ENCODE measurements around the gene HSPE1.

The HSPE1 gene

GRCh38 chr2:197500503-197501131 is 438 bp downstream of the HSPE1 start:
- Histone ChIP-seq H3K56ac (ENCODE audit: low read length) (peak overlapping the region; percentile 99), H3K79me2 (ENCODE audit: control insufficient read depth, insufficient read depth, low read length) (peaks cover 69% of the 10 kb centered on the region), H2AK5ac (ENCODE audit: low read length) (peak overlapping the region; percentile 83), H3K4me3 (ENCODE audit: low read length) (peak overlapping the region; percentile 98), H3K9ac (ENCODE audit: low read length) (peak overlapping the region; percentile 99), H3K27me3 (ENCODE audit: insufficient read depth, low read length, poor library complexity) (no peaks in the 10 kb centered on the region), H3K36me3 (ENCODE audit: control insufficient read depth, insufficient read depth, low read length) (peaks cover 3% of the 10 kb centered on the region), H3K27ac (ENCODE audit: low read depth, low read length) (peak overlapping the region; percentile 96), H2BK5ac (ENCODE audit: low read length) (peak overlapping the region; percentile 65), H3K4ac (ENCODE audit: low read depth, low read length) (peak overlapping the region; percentile 92), H3K79me1 (ENCODE audit: low read length) (peaks cover 5% of the 10 kb centered on the region), H2BK15ac (replicated peaks; ENCODE audit: low read depth) (no peak overlapping the region), H4K8ac (ENCODE audit: low read depth, low read length) (peak overlapping the region; percentile 58), H3K4me1 (ENCODE audit: control insufficient read depth, low read depth, low read length) (peaks cover 2% of the 10 kb centered on the region), H2BK120ac (ENCODE audit: low read depth, low read length) (peak overlapping the region; percentile 23), H3K23ac (ENCODE audit: low read length) (peak overlapping the region; percentile 25), H3K18ac (ENCODE audit: low read length) (peak overlapping the region; percentile 95), H3K4me2 (ENCODE audit: low read length) (peak overlapping the region; percentile 45), H4K5ac (ENCODE audit: low read length) (no peak overlapping the region)
- no peak for DNase-seq
- WGBS (ENCODE audit: extremely low coverage, insufficient coverage, low lambda C conversion rate) = no CpG with 5 or more reads among the region's 30 CpGs

- H3K4me1 ChIP-seq (ENCODE audit: control insufficient read depth, low read depth, low read length) = peaks cover 2% of the 10 kb centered on the region
- H3K4me3 ChIP-seq (ENCODE audit: low read length) = peak overlapping the region; percentile 6
- no peak overlapping the region for H2BK120ac ChIP-seq (ENCODE audit: low read depth, low read length)
- no peak overlapping the region for H2AK5ac ChIP-seq (ENCODE audit: low read length)
- no peaks in the 10 kb centered on the region for H3K36me3 ChIP-seq (ENCODE audit: control insufficient read depth, insufficient read depth, low read length)
- no peaks in the 10 kb centered on the region for H3K27me3 ChIP-seq (ENCODE audit: insufficient read depth, low read length, poor library complexity)
- H3K9ac ChIP-seq (ENCODE audit: low read length) = peak overlapping the region; percentile 38
- H4K8ac ChIP-seq (ENCODE audit: low read depth, low read length) = no peak overlapping the region
- DNase-seq = no peak
- peak overlapping the region; percentile 58 for H3K56ac ChIP-seq (ENCODE audit: low read length)
- H3K79me1 ChIP-seq (ENCODE audit: low read length) = peaks cover 5% of the 10 kb centered on the region
- H3K79me2 ChIP-seq (ENCODE audit: control insufficient read depth, insufficient read depth, low read length) = peaks cover 53% of the 10 kb centered on the region
- no peak overlapping the region for H3K18ac ChIP-seq (ENCODE audit: low read length)
- no peak overlapping the region for H3K23ac ChIP-seq (ENCODE audit: low read length)
- H3K4ac ChIP-seq (ENCODE audit: low read depth, low read length) = no peak overlapping the region
- H2BK5ac ChIP-seq (ENCODE audit: low read length) = no peak overlapping the region
- no CpG with 5 or more reads among the region's 4 CpGs for WGBS (ENCODE audit: extremely low coverage, insufficient coverage, low lambda C conversion rate)
- H4K5ac ChIP-seq (ENCODE audit: low read length) = no peak overlapping the region
- H3K27ac ChIP-seq (ENCODE audit: low read depth, low read length) = no peak overlapping the region
- H3K4me2 ChIP-seq (ENCODE audit: low read length) = peak overlapping the region; percentile 30
- H2BK15ac ChIP-seq (replicated peaks; ENCODE audit: low read depth) = no peak overlapping the region
Observed at GRCh38 chr2:197502201-197502600, 2.0 kb downstream of the HSPE1 start.

GRCh38 chr2:197502685-197503084 is 2.5 kb downstream of the HSPE1 start:
- H3K56ac ChIP-seq (ENCODE audit: low read length) = no peak overlapping the region
- peaks cover 2% of the 10 kb centered on the region for H3K4me1 ChIP-seq (ENCODE audit: control insufficient read depth, low read depth, low read length)
- no peaks in the 10 kb centered on the region for H3K27me3 ChIP-seq (ENCODE audit: insufficient read depth, low read length, poor library complexity)
- no peak overlapping the region for H4K5ac ChIP-seq (ENCODE audit: low read length)
- no peak overlapping the region for H3K23ac ChIP-seq (ENCODE audit: low read length)
- no peak overlapping the region for H3K27ac ChIP-seq (ENCODE audit: low read depth, low read length)
- H2AK5ac ChIP-seq (ENCODE audit: low read length) = no peak overlapping the region
- H2BK120ac ChIP-seq (ENCODE audit: low read depth, low read length) = no peak overlapping the region
- H3K18ac ChIP-seq (ENCODE audit: low read length) = no peak overlapping the region
- no peak overlapping the region for H3K9ac ChIP-seq (ENCODE audit: low read length)
- no peak overlapping the region for H3K4ac ChIP-seq (ENCODE audit: low read depth, low read length)
- no peak overlapping the region for H2BK15ac ChIP-seq (replicated peaks; ENCODE audit: low read depth)
- no peak overlapping the region for H3K4me3 ChIP-seq (ENCODE audit: low read length)
- no peak for DNase-seq
- H3K4me2 ChIP-seq (ENCODE audit: low read length) = no peak overlapping the region
- H3K79me2 ChIP-seq (ENCODE audit: control insufficient read depth, insufficient read depth, low read length) = peaks cover 48% of the 10 kb centered on the region
- H2BK5ac ChIP-seq (ENCODE audit: low read length) = no peak overlapping the region
- no CpG with 5 or more reads among the region's 4 CpGs for WGBS (ENCODE audit: extremely low coverage, insufficient coverage, low lambda C conversion rate)
- no peaks in the 10 kb centered on the region for H3K36me3 ChIP-seq (ENCODE audit: control insufficient read depth, insufficient read depth, low read length)
- no peak overlapping the region for H4K8ac ChIP-seq (ENCODE audit: low read depth, low read length)
- peaks cover 5% of the 10 kb centered on the region for H3K79me1 ChIP-seq (ENCODE audit: low read length)

GRCh38 chr2:197504000-197504399 is 3.8 kb downstream of the HSPE1 start:
- no peak overlapping the region for H3K23ac ChIP-seq (ENCODE audit: low read length)
- no peak overlapping the region for H3K56ac ChIP-seq (ENCODE audit: low read length)
- H3K27me3 ChIP-seq (ENCODE audit: insufficient read depth, low read length, poor library complexity) = no peaks in the 10 kb centered on the region
- no peak overlapping the region for H4K8ac ChIP-seq (ENCODE audit: low read depth, low read length)
- no peak overlapping the region for H3K4ac ChIP-seq (ENCODE audit: low read depth, low read length)
- no peak overlapping the region for H4K5ac ChIP-seq (ENCODE audit: low read length)
- no peak overlapping the region for H2AK5ac ChIP-seq (ENCODE audit: low read length)
- no peak overlapping the region for H3K27ac ChIP-seq (ENCODE audit: low read depth, low read length)
- peaks cover 35% of the 10 kb centered on the region for H3K79me2 ChIP-seq (ENCODE audit: control insufficient read depth, insufficient read depth, low read length)
- peaks cover 2% of the 10 kb centered on the region for H3K4me1 ChIP-seq (ENCODE audit: control insufficient read depth, low read depth, low read length)
- H3K36me3 ChIP-seq (ENCODE audit: control insufficient read depth, insufficient read depth, low read length) = no peaks in the 10 kb centered on the region
- H3K9ac ChIP-seq (ENCODE audit: low read length) = no peak overlapping the region
- no peak overlapping the region for H2BK15ac ChIP-seq (replicated peaks; ENCODE audit: low read depth)
- no peak overlapping the region for H2BK5ac ChIP-seq (ENCODE audit: low read length)
- no peak overlapping the region for H3K4me3 ChIP-seq (ENCODE audit: low read length)
- H3K18ac ChIP-seq (ENCODE audit: low read length) = no peak overlapping the region
- H2BK120ac ChIP-seq (ENCODE audit: low read depth, low read length) = no peak overlapping the region
- no peak overlapping the region for H3K4me2 ChIP-seq (ENCODE audit: low read length)
- DNase-seq = no peak
- no CpG with 5 or more reads among the region's 2 CpGs for WGBS (ENCODE audit: extremely low coverage, insufficient coverage, low lambda C conversion rate)
- H3K79me1 ChIP-seq (ENCODE audit: low read length) = peaks cover 5% of the 10 kb centered on the region

- Histone ChIP-seq H2BK120ac (ENCODE audit: low read depth, low read length) (no peak overlapping the region), H3K4me2 (ENCODE audit: low read length) (no peak overlapping the region), H3K27ac (ENCODE audit: low read depth, low read length) (no peak overlapping the region), H2AK5ac (ENCODE audit: low read length) (no peak overlapping the region), H3K23ac (ENCODE audit: low read length) (no peak overlapping the region), H3K9ac (ENCODE audit: low read length) (no peak overlapping the region), H4K8ac (ENCODE audit: low read depth, low read length) (no peak overlapping the region), H3K79me1 (ENCODE audit: low read length) (peaks cover 5% of the 10 kb centered on the region), H3K79me2 (ENCODE audit: control insufficient read depth, insufficient read depth, low read length) (peaks cover 30% of the 10 kb centered on the region), H4K5ac (ENCODE audit: low read length) (no peak overlapping the region), H3K4ac (ENCODE audit: low read depth, low read length) (no peak overlapping the region), H3K4me1 (ENCODE audit: control insufficient read depth, low read depth, low read length) (peaks cover 2% of the 10 kb centered on the region), H3K27me3 (ENCODE audit: insufficient read depth, low read length, poor library complexity) (no peaks in the 10 kb centered on the region), H2BK5ac (ENCODE audit: low read length) (no peak overlapping the region), H3K56ac (ENCODE audit: low read length) (no peak overlapping the region), H3K36me3 (ENCODE audit: control insufficient read depth, insufficient read depth, low read length) (no peaks in the 10 kb centered on the region), H2BK15ac (replicated peaks; ENCODE audit: low read depth) (no peak overlapping the region), H3K18ac (ENCODE audit: low read length) (no peak overlapping the region), H3K4me3 (ENCODE audit: low read length) (no peak overlapping the region)
- no CpG with 5 or more reads among the region's 6 CpGs for WGBS (ENCODE audit: extremely low coverage, insufficient coverage, low lambda C conversion rate)
- DNase-seq = no peak
Observed at GRCh38 chr2:197504512-197504911, 4.3 kb downstream of the HSPE1 start.

- no peak overlapping the region for H4K8ac ChIP-seq (ENCODE audit: low read depth, low read length)
- peaks cover 5% of the 10 kb centered on the region for H3K79me1 ChIP-seq (ENCODE audit: low read length)
- H2AK5ac ChIP-seq (ENCODE audit: low read length) = no peak overlapping the region
- H2BK5ac ChIP-seq (ENCODE audit: low read length) = no peak overlapping the region
- no peak overlapping the region for H3K9ac ChIP-seq (ENCODE audit: low read length)
- no peak overlapping the region for H3K18ac ChIP-seq (ENCODE audit: low read length)
- no peak overlapping the region for H3K23ac ChIP-seq (ENCODE audit: low read length)
- H4K5ac ChIP-seq (ENCODE audit: low read length) = no peak overlapping the region
- H3K56ac ChIP-seq (ENCODE audit: low read length) = no peak overlapping the region
- no peak overlapping the region for H2BK15ac ChIP-seq (replicated peaks; ENCODE audit: low read depth)
- H2BK120ac ChIP-seq (ENCODE audit: low read depth, low read length) = no peak overlapping the region
- peaks cover 2% of the 10 kb centered on the region for H3K4me1 ChIP-seq (ENCODE audit: control insufficient read depth, low read depth, low read length)
- H3K36me3 ChIP-seq (ENCODE audit: control insufficient read depth, insufficient read depth, low read length) = no peaks in the 10 kb centered on the region
- no peak for DNase-seq
- H3K4me3 ChIP-seq (ENCODE audit: low read length) = no peak overlapping the region
- no peak overlapping the region for H3K4ac ChIP-seq (ENCODE audit: low read depth, low read length)
- H3K4me2 ChIP-seq (ENCODE audit: low read length) = no peak overlapping the region
- H3K27ac ChIP-seq (ENCODE audit: low read depth, low read length) = no peak overlapping the region
- peaks cover 15% of the 10 kb centered on the region for H3K79me2 ChIP-seq (ENCODE audit: control insufficient read depth, insufficient read depth, low read length)
- WGBS (ENCODE audit: extremely low coverage, insufficient coverage, low lambda C conversion rate) = no CpG with 5 or more reads among the region's 5 CpGs
- no peaks in the 10 kb centered on the region for H3K27me3 ChIP-seq (ENCODE audit: insufficient read depth, low read length, poor library complexity)
Observed at GRCh38 chr2:197506658-197507057, 6.5 kb downstream of the HSPE1 start.
